Thyroid gland (tissue), 4 donors: ENCODE results near the gene MAGI2.

ENCODE experiments used
- CTCF ChIP-seq, 6 experiments: fragments of 200-600 bp in 3 of 6; fragments of 450-650 bp in 3 of 6; sonication (generic) in 3 of 6; IDR thresholded peaks; one replicate each; pipeline ENCODE4 v1.5.1; 2016 to 2019; ENCODE audit warnings: antibody characterized with exemption in 6 of 6, mild to moderate bottlenecking in 2 of 6, inconsistent platforms in 1 of 6, moderate library complexity in 1 of 6
- POLR2A ChIP-seq, 2 donors: fragments of 450-650 bp; IDR thresholded peaks; one replicate each; pipeline ENCODE4 v1.6.1; 2017; ENCODE audit warnings: antibody characterized with exemption in 2 of 2, mild to moderate bottlenecking in 2 of 2, moderate library complexity in 1 of 2

- TF ChIP-seq POLR2A (IDR thresholded peaks at IDR 0.05) = no peak
- no peak for TF ChIP-seq CTCF (IDR thresholded peaks at IDR 0.05)
Observed at GRCh38 chr7:78074713-78075112, 1378.8 kb downstream of the MAGI2 start.
